ENCODE measurements around the gene OR10G4.
"Not testable (repeated sequence)": the region's sequence is repeated elsewhere in the genome, so short reads cannot be mapped to it uniquely, and the experiment has no call there.

Gene OR10G4

GRCh38 chr11:124012697-124013096, at the start of gene OR10G4:
Gene OR10G4, plus strand, starts transcription at chr11:124012997. Its CDS starts 2,578 bp downstream, at chr11:124015575.
- no peak for DNase-seq

- no peak for DNase-seq
These were observed 39.0 kb upstream of the OR10G4 start for GRCh38 chr11:123973816-123974215.

- DNase-seq = no peak
These were observed 35.8 kb upstream of the OR10G4 start for GRCh38 chr11:123976770-123977560.

GRCh38 chr11:123977731-123978347, 35.0 kb upstream of the OR10G4 start, which contains the start of gene OR10S1:
Gene OR10S1, minus strand, starts transcription at chr11:123977781. Its CDS starts 117 bp downstream, at chr11:123977664.
- DNase-seq = no peak

- no peak for DNase-seq
These were observed 33.5 kb upstream of the OR10G4 start for GRCh38 chr11:123979311-123979710.

GRCh38 chr11:123995119-123995518, 17.7 kb upstream of the OR10G4 start, which contains the start of gene OR10G6:
Gene OR10G6, minus strand, starts transcription at chr11:123995161. Its CDS starts 0 bp downstream, at chr11:123995161.
- no peak for DNase-seq

- not testable (repeated sequence) for DNase-seq
These were observed 3.0 kb downstream of the OR10G4 start for GRCh38 chr11:124015837-124016236.

GRCh38 chr11:124026498-124026897, 13.7 kb downstream of the OR10G4 start, which contains the start of gene OR10G8:
Gene OR10G8, plus strand, starts transcription at chr11:124026798. Its CDS starts 2,825 bp downstream, at chr11:124029623.
- no peak for DNase-seq

- DNase-seq = no peak
These were observed 23.9 kb downstream of the OR10G4 start for GRCh38 chr11:124036666-124037065.

GRCh38 chr11:124039557-124039956, 26.8 kb downstream of the OR10G4 start:
- no peak for DNase-seq

- no peak for DNase-seq
These were observed 28.5 kb downstream of the OR10G4 start, which contains the start of gene OR10G7 for GRCh38 chr11:124041254-124041653. Gene OR10G7, minus strand, starts transcription at chr11:124041325. Its CDS starts 2,324 bp downstream, at chr11:124039001.

- DNase-seq = no peak
These were observed 30.6 kb downstream of the OR10G4 start for GRCh38 chr11:124043420-124043819.

- DNase-seq = no peak
These were observed 38.0 kb downstream of the OR10G4 start for GRCh38 chr11:124050748-124051147.

GRCh38 chr11:124052966-124053365, 40.2 kb downstream of the OR10G4 start:
- no peak for DNase-seq
